WTC11 (cell line): Measurements from ENCODE around the gene NDOR1. TPM values are rescaled to one million over a fixed set of nuclear protein-coding genes. Genes with fewer than 3 reads are reported as not detected.
A peak's percentile ranks its signal among the peaks of the same experiment; 100 is the strongest.

Source experiments
- AFF4 ChIP-seq: sonication (generic); formaldehyde crosslinking; IDR thresholded peaks from 2 replicates; pipeline ENCODE4 v1.8.1; 2023; ENCODE audit warnings: mild to moderate bottlenecking, missing genetic modification reagents, borderline replicate concordance
- AR ChIP-seq: fragments of 250-450 bp; sonication (Bioruptor Pico); IDR thresholded peaks from 2 replicates; pipeline ENCODE4 v1.9.0; 2021; ENCODE audit warnings: mild to moderate bottlenecking
- CBFB ChIP-seq: sonication (generic); formaldehyde crosslinking; IDR thresholded peaks from 2 replicates; pipeline ENCODE4 v1.8.1; 2022; ENCODE audit warnings: mild to moderate bottlenecking, low read depth, missing genetic modification reagents
- E2F1 ChIP-seq: sonication (generic); formaldehyde crosslinking; IDR thresholded peaks from 2 replicates; pipeline ENCODE4 v1.8.0; 2022; ENCODE audit warnings: mild to moderate bottlenecking, missing genetic modification reagents
- ELF4 ChIP-seq: sonication (generic); formaldehyde crosslinking; IDR thresholded peaks from 2 replicates; pipeline ENCODE4 v1.8.1; 2022; ENCODE audit warnings: low read depth, mild to moderate bottlenecking, moderate library complexity, missing genetic modification reagents
- ESRRA ChIP-seq: sonication (generic); formaldehyde crosslinking; IDR thresholded peaks from 2 replicates; pipeline ENCODE4 v1.8.1; 2022; ENCODE audit warnings: mild to moderate bottlenecking, missing genetic modification reagents, borderline replicate concordance
- ETV6 ChIP-seq: sonication (generic); formaldehyde crosslinking; IDR thresholded peaks from 2 replicates; pipeline ENCODE4 v1.8.1; 2022; ENCODE audit warnings: mild to moderate bottlenecking, missing genetic modification reagents
- FOXP1 ChIP-seq: sonication (generic); formaldehyde crosslinking; IDR thresholded peaks from 2 replicates; pipeline ENCODE4 v1.8.0; 2022; ENCODE audit warnings: missing genetic modification reagents, mild to moderate bottlenecking, moderate library complexity, borderline replicate concordance
- FOXP4 ChIP-seq: sonication (generic); formaldehyde crosslinking; IDR thresholded peaks from 2 replicates; pipeline ENCODE4 v1.8.0; 2022; ENCODE audit warnings: mild to moderate bottlenecking, missing genetic modification reagents
- KAT7 ChIP-seq: sonication (generic); formaldehyde crosslinking; IDR thresholded peaks from 2 replicates; pipeline ENCODE4 v1.8.1; 2023; ENCODE audit warnings: missing genetic modification reagents, mild to moderate bottlenecking, borderline replicate concordance
- MLX ChIP-seq: sonication (generic); formaldehyde crosslinking; IDR thresholded peaks from 2 replicates; pipeline ENCODE4 v1.8.1; 2023; ENCODE audit warnings: mild to moderate bottlenecking, missing genetic modification reagents, moderate library complexity
- NFE2L1 ChIP-seq: sonication (generic); formaldehyde crosslinking; IDR thresholded peaks from 2 replicates; pipeline ENCODE4 v1.8.1; 2023; ENCODE audit warnings: missing genetic modification reagents
- SMAD4 ChIP-seq: sonication (generic); formaldehyde crosslinking; IDR thresholded peaks from 2 replicates; pipeline ENCODE4 v1.8.0; 2022; ENCODE audit warnings: mild to moderate bottlenecking, missing genetic modification reagents
- SP1 ChIP-seq: sonication (generic); formaldehyde crosslinking; conservative IDR thresholded peaks from 2 replicates; pipeline ENCODE4 v1.8.1; 2022; ENCODE audit warnings: missing genetic modification reagents
- TCF7 ChIP-seq: sonication (generic); formaldehyde crosslinking; IDR thresholded peaks from 2 replicates; pipeline ENCODE4 v1.8.0; 2022; ENCODE audit warnings: mild to moderate bottlenecking, low read depth, missing genetic modification reagents, moderate library complexity
- ZBTB21 ChIP-seq: sonication (generic); formaldehyde crosslinking; IDR thresholded peaks from 2 replicates; pipeline ENCODE4 v1.8.1; 2023; ENCODE audit warnings: mild to moderate bottlenecking, missing genetic modification reagents, borderline replicate concordance
- ZNF121 ChIP-seq: sonication (generic); formaldehyde crosslinking; IDR thresholded peaks from 2 replicates; pipeline ENCODE4 v1.8.0; 2023; ENCODE audit warnings: missing genetic modification reagents
- ZNF232 ChIP-seq: sonication (generic); formaldehyde crosslinking; IDR thresholded peaks from 2 replicates; pipeline ENCODE4 v1.8.0; 2022; ENCODE audit warnings: mild to moderate bottlenecking, missing genetic modification reagents
- ZNF317 ChIP-seq: sonication (generic); formaldehyde crosslinking; IDR thresholded peaks from 2 replicates; pipeline ENCODE4 v1.8.1; 2023; ENCODE audit warnings: low read depth, mild to moderate bottlenecking, moderate library complexity, missing genetic modification reagents, borderline replicate concordance
- ZNF423 ChIP-seq: fragments of 250-450 bp; sonication (Bioruptor Pico); IDR thresholded peaks from 2 replicates; pipeline ENCODE4 v2.1.2; 2022; ENCODE audit warnings: mild to moderate bottlenecking, moderate library complexity
- total RNA-seq: library from RNA; stranded (reverse); gene quantifications from 3 replicates; pipeline ENCODE4 v1.2.3, GENCODE V29; 2021
- TF ChIP-seq, protein P1 (sequence below): sonication (generic); formaldehyde crosslinking; IDR thresholded peaks from 2 replicates; pipeline ENCODE4 v1.8.0; 2023; ENCODE audit warnings: mild to moderate bottlenecking, missing genetic modification reagents
- TF ChIP-seq, protein P2 (sequence below): sonication (generic); formaldehyde crosslinking; IDR thresholded peaks from 2 replicates; pipeline ENCODE4 v1.8.1; 2022; ENCODE audit warnings: mild to moderate bottlenecking, missing genetic modification reagents, moderate library complexity, borderline replicate concordance

Gene NDOR1
- total RNA-seq, 1 experiment from 2014 or later, result 49.0 TPM

- TF ChIP-seq, protein P1, sequence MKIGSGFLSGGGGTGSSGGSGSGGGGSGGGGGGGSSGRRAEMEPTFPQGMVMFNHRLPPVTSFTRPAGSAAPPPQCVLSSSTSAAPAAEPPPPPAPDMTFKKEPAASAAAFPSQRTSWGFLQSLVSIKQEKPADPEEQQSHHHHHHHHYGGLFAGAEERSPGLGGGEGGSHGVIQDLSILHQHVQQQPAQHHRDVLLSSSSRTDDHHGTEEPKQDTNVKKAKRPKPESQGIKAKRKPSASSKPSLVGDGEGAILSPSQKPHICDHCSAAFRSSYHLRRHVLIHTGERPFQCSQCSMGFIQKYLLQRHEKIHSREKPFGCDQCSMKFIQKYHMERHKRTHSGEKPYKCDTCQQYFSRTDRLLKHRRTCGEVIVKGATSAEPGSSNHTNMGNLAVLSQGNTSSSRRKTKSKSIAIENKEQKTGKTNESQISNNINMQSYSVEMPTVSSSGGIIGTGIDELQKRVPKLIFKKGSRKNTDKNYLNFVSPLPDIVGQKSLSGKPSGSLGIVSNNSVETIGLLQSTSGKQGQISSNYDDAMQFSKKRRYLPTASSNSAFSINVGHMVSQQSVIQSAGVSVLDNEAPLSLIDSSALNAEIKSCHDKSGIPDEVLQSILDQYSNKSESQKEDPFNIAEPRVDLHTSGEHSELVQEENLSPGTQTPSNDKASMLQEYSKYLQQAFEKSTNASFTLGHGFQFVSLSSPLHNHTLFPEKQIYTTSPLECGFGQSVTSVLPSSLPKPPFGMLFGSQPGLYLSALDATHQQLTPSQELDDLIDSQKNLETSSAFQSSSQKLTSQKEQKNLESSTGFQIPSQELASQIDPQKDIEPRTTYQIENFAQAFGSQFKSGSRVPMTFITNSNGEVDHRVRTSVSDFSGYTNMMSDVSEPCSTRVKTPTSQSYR, result no peak
- TF ChIP-seq ZNF317 (CRISPR knock-in tag) (no peak), FOXP4 (peak; percentile 85), ZNF121 (CRISPR knock-in tag) (no peak; the same call in 1 of the 2 replicates), TCF7 (no peak), AFF4 (CRISPR knock-in tag) (no peak), CBFB (no peak), ZNF423 (CRISPR knock-in tag) (no peak), AR (CRISPR knock-in tag) (no peak), SP1 (CRISPR knock-in tag) (peak; percentile 43), SMAD4 (no peak), ETV6 (CRISPR knock-in tag) (0 out of 2 replicates have a peak, but pooled peaks have one; percentile 55), ZNF232 (CRISPR knock-in tag) (no peak; the same call in 1 of the 2 replicates), FOXP1 (CRISPR knock-in tag) (peak; percentile 59; the same call in 1 of the 2 replicates), KAT7 (peak; percentile 95), E2F1 (CRISPR knock-in tag) (no peak), ELF4 (CRISPR knock-in tag) (no peak; the same call in none of the 2 replicates), ESRRA (CRISPR knock-in tag) (0 out of 2 replicates have a peak, but pooled peaks have one; percentile 70), ZBTB21 (CRISPR knock-in tag) (peak; percentile 62; the same call in 1 of the 2 replicates), NFE2L1 (CRISPR knock-in tag) (peak; percentile 79; the same call in 1 of the 2 replicates), MLX (CRISPR knock-in tag) (no peak)
- TF ChIP-seq, protein P2, sequence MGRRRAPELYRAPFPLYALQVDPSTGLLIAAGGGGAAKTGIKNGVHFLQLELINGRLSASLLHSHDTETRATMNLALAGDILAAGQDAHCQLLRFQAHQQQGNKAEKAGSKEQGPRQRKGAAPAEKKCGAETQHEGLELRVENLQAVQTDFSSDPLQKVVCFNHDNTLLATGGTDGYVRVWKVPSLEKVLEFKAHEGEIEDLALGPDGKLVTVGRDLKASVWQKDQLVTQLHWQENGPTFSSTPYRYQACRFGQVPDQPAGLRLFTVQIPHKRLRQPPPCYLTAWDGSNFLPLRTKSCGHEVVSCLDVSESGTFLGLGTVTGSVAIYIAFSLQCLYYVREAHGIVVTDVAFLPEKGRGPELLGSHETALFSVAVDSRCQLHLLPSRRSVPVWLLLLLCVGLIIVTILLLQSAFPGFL (CRISPR knock-in tag), result no peak
Observed at GRCh38 chr9:137168904-137169856, 36.3 kb upstream of the NDOR1 start (continued).
